IMR-90 (cell line): ENCODE measurements around the gene SREK1. TPM values are rescaled to one million over a fixed set of nuclear protein-coding genes. Genes with fewer than 3 reads are reported as not detected.

ENCODE experiments used
- ATAC-seq: fragments of 200-7000 bp; cut with Tn5 transposase; 2 replicates; pipeline ENCODE4 v1.9.1; 2020; ENCODE audit warnings: low read depth, mild to moderate bottlenecking, moderate library complexity
- BruUV-seq: library from RNA; stranded (reverse); fragments of 400-500 nt; replicated peaks from 2 replicates; lab custom pipeline; 2021; lab: Mats Ljungman, UMichigan
- CTCF ChIA-PET: fragments of 300-600 bp; formaldehyde crosslinking; extraction: SDS; loops from one replicate; lab custom pipeline; 2021; ENCODE audit warnings: antibody characterized with exemption; lab: Yijun Ruan, JAX
- POLR2A ChIA-PET: fragments of 300-600 bp; sonication (Branson Sonifier 250); formaldehyde crosslinking; loops from one replicate; lab custom pipeline; 2022; ENCODE audit warnings: antibody characterized with exemption; ENCODE audit not compliant: unreplicated experiment; lab: Charles Lee
- DNase-seq: peaks from one replicate; pipeline ENCODE4 v3.0.0; 2013
- H2AFZ ChIP-seq: replicated peaks from 2 replicates; pipeline ENCODE3; 2013; ENCODE audit warnings: low read length, mild to moderate bottlenecking; ENCODE audit not compliant: poor library complexity
- H2AK5ac ChIP-seq: 2 replicates; pipeline ENCODE4 v1.6.1; 2013; ENCODE audit warnings: low read depth, low read length, inconsistent platforms
- H2AK9ac ChIP-seq: replicated peaks from 2 replicates; pipeline ENCODE3; 2013; ENCODE audit warnings: mild to moderate bottlenecking, low read depth, low read length, moderate library complexity; ENCODE audit not compliant: poor library complexity
- H2BK120ac ChIP-seq: 2 replicates; pipeline ENCODE4 v1.6.1; 2013; ENCODE audit warnings: low read depth, low read length, inconsistent platforms
- H2BK15ac ChIP-seq: 3 replicates; pipeline ENCODE4 v1.6.1; 2013; ENCODE audit warnings: low read depth, low read length, inconsistent platforms
- H2BK20ac ChIP-seq: 2 replicates; pipeline ENCODE4 v1.6.1; 2013; ENCODE audit warnings: low read depth, mild to moderate bottlenecking, inconsistent platforms, low read length, moderate library complexity
- H2BK5ac ChIP-seq: 2 replicates; pipeline ENCODE4 v1.6.1; 2013; ENCODE audit warnings: mild to moderate bottlenecking, low read depth, low read length, inconsistent platforms; ENCODE audit not compliant: poor library complexity, severe bottlenecking
- H3K14ac ChIP-seq: replicated peaks from 2 replicates; pipeline ENCODE4 v1.6.1; 2013; ENCODE audit warnings: low read depth, low read length, inconsistent platforms
- H3K18ac ChIP-seq: 2 replicates; pipeline ENCODE4 v1.6.1; 2013; ENCODE audit warnings: low read depth, low read length, control low read depth
- H3K23ac ChIP-seq: 2 replicates; pipeline ENCODE4 v1.6.1; 2013; ENCODE audit warnings: low read depth, low read length, inconsistent platforms
- H3K27ac ChIP-seq: 2 replicates; pipeline ENCODE4 v1.5.1; 2013; ENCODE audit warnings: mild to moderate bottlenecking, control low read depth, low read length; ENCODE audit not compliant: insufficient read depth
- H3K27me3 ChIP-seq: 2 replicates; pipeline ENCODE4 v1.6.1; 2013; ENCODE audit warnings: low read length; ENCODE audit not compliant: control insufficient read depth, insufficient read depth
- H3K36me3 ChIP-seq: 2 replicates; pipeline ENCODE4 v1.6.1; 2013; ENCODE audit warnings: low read length, mixed read lengths; ENCODE audit not compliant: control insufficient read depth, insufficient read depth
- H3K4ac ChIP-seq: 2 replicates; pipeline ENCODE4 v1.6.1; 2013; ENCODE audit warnings: low read depth, low read length, inconsistent platforms
- H3K4me1 ChIP-seq: 2 replicates; pipeline ENCODE4 v1.6.1; 2013; ENCODE audit warnings: low read length, mixed read lengths; ENCODE audit not compliant: control insufficient read depth, insufficient read depth
- H3K4me2 ChIP-seq: 2 replicates; pipeline ENCODE4 v1.6.1; 2013; ENCODE audit warnings: low read depth, mild to moderate bottlenecking, control low read depth, low read length, moderate library complexity
- H3K4me3 ChIP-seq: 2 replicates; pipeline ENCODE4 v1.5.1; 2013; ENCODE audit warnings: low read depth, mild to moderate bottlenecking, control low read depth, low read length, moderate library complexity; ENCODE audit not compliant: insufficient read depth
- H3K56ac ChIP-seq: 2 replicates; pipeline ENCODE4 v1.6.1; 2013; ENCODE audit warnings: low read length, inconsistent platforms; ENCODE audit not compliant: insufficient read depth; ENCODE audit errors: extremely low read depth
- H3K79me1 ChIP-seq, 2 experiments: 2 replicates each; pipeline ENCODE4 v1.6.1; 2013; ENCODE audit warnings: low read length in 2 of 2, inconsistent platforms in 1 of 2, low read depth in 1 of 2
- H3K9ac ChIP-seq: 2 replicates; pipeline ENCODE4 v1.6.1; 2013; ENCODE audit warnings: low read depth, low read length, control low read depth
- H3K9me1 ChIP-seq: 2 replicates; pipeline ENCODE4 v1.6.1; 2013; ENCODE audit warnings: low read length, inconsistent platforms; ENCODE audit not compliant: insufficient read depth
- H3K9me3 ChIP-seq: 2 replicates; pipeline ENCODE4 v1.6.1; 2013; ENCODE audit warnings: low read length; ENCODE audit not compliant: control insufficient read depth, insufficient read depth
- H4K20me1 ChIP-seq: 2 replicates; pipeline ENCODE4 v1.6.1; 2013; ENCODE audit warnings: low read length, inconsistent platforms; ENCODE audit not compliant: insufficient read depth
- H4K5ac ChIP-seq: 2 replicates; pipeline ENCODE4 v1.6.1; 2013; ENCODE audit warnings: mild to moderate bottlenecking, low read depth, low read length, control low read depth
- H4K8ac ChIP-seq, 2 experiments: 2 replicates each; pipeline ENCODE4 v1.6.1; 2013; ENCODE audit warnings: low read depth in 2 of 2, low read length in 2 of 2, control low read depth in 1 of 2, inconsistent platforms in 1 of 2
- H4K91ac ChIP-seq: 2 replicates; pipeline ENCODE4 v1.6.1; 2013; ENCODE audit warnings: low read depth, low read length, inconsistent platforms; ENCODE audit not compliant: insufficient read depth
- CHD1 ChIP-seq: IDR thresholded peaks from 2 replicates; pipeline ENCODE4 v1.6.1; 2012; ENCODE audit warnings: low read depth, low read length, improper control_type of control experiment
- ELK1 ChIP-seq: fragments of 150-350 bp; IDR thresholded peaks from 2 replicates; pipeline ENCODE4 v1.6.1; 2016; ENCODE audit warnings: low read depth, mild to moderate bottlenecking, low read length, moderate library complexity, borderline replicate concordance
- FOS ChIP-seq: fragments of 150-350 bp; IDR thresholded peaks from 2 replicates; pipeline ENCODE4 v1.6.1; 2016; ENCODE audit warnings: low read depth, low read length
- MAFK ChIP-seq: IDR thresholded peaks from 2 replicates; pipeline ENCODE4 v1.6.1; 2012; ENCODE audit warnings: low read depth, low read length, improper control_type of control experiment
- MXI1 ChIP-seq: IDR thresholded peaks from 2 replicates; pipeline ENCODE4 v1.6.1; 2012; ENCODE audit warnings: low read depth, mild to moderate bottlenecking, low read length, moderate library complexity, borderline replicate concordance
- NFE2L2 ChIP-seq: fragments of 150-350 bp; IDR thresholded peaks from 2 replicates; pipeline ENCODE4 v1.6.1; 2016; ENCODE audit warnings: low read depth, mild to moderate bottlenecking, low read length
- RFX5 ChIP-seq: IDR thresholded peaks from 2 replicates; pipeline ENCODE4 v1.8.0; 2012; ENCODE audit warnings: low read depth, mild to moderate bottlenecking, low read length, moderate library complexity
- WGBS, 2 experiments: methylation state at CpG; one replicate each; pipeline versions ENCODE4 v1.1.5 to v1.1.7; 2013; ENCODE audit warnings: missing lambda C conversion rate in 2 of 2; ENCODE audit not compliant: insufficient read length in 1 of 2; ENCODE audit errors: extremely low coverage in 2 of 2; 5-methylcytosine and 5-hydroxymethylcytosine counted together
- dilution Hi-C: fragments of 300-500 bp; cut with HindIII; formaldehyde crosslinking; loops from one replicate; pipeline ENCODE4 v1.14.3; 2018; ENCODE audit warnings: low sequenced_read_pairs; ENCODE audit not compliant: unreplicated experiment
- in situ Hi-C: fragments of 300-500 bp; cut with MboI; formaldehyde crosslinking; loops from 3 replicates; pipeline ENCODE4 v1.14.3; 2019; ENCODE audit warnings: low sequenced_read_pairs, inconsistent platforms, mixed read lengths
- intact Hi-C: fragments of 100-400 bp; cut with micrococcal nuclease; formaldehyde crosslinking; loops from 2 replicates; pipeline ENCODE4 v1.10.0; 2022
- polyA plus RNA-seq, 3 experiments: library from polyadenylated mRNA; depleted of rRNA; stranded (reverse); fragments of >200 nt; gene quantifications; 2 replicates each; pipeline ENCODE4 v1.2.3, GENCODE V29; 2012; ENCODE audit warnings: low replicate concordance in 1 of 3
- total RNA-seq: library from RNA; depleted of rRNA; stranded (reverse); fragments of >200 nt; gene quantifications from 2 replicates; pipeline ENCODE4 v1.2.3, GENCODE V29; 2012
- TF ChIP-seq, protein P1 (sequence below): fragments of 150-350 bp; IDR thresholded peaks from 2 replicates; pipeline ENCODE4 v1.6.1; 2017; ENCODE audit warnings: mild to moderate bottlenecking, antibody characterized with exemption, low read length, low read depth

SREK1 gene
- total and polyA plus RNA-seq, 2 of the 4 experiments (the other 2 are of a cell fraction), result 23.0 to 36.2 TPM

DNA sequence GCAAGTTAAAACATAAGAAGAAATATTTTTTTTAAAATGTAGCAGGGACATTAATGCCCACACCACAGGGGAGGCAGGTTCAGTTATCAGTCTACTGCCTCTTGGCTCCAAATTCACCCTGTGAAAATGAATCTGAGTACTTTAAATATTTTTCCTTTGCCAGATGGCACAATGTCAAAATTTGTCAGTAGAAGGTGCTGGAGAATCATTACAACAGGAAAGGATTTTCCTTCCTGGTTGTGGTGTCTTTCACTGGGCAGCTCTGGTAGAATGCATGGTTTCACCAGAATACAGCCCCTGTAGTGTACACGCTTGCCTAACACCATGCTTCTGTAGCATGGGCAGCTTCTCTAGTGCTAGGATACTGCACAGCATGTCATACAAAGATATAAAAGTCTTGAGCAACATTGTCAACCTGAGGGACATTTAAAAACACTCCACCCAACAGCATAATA is 9.7 kb upstream of the SREK1 start:
- Histone ChIP-seq H3K9me1 (no peaks in the 10 kb centered on the region), H3K4me1 (no peaks in the 10 kb centered on the region), H2BK15ac (no peak overlapping the region), H2AFZ (no peak overlapping the region), H2BK5ac (no peak overlapping the region), H3K14ac (no peak overlapping the region), H3K56ac (no peak overlapping the region), H4K8ac (no peak overlapping the region), H3K4me3 (no peak overlapping the region), H4K20me1 (no peaks in the 10 kb centered on the region), H4K5ac (no peak overlapping the region), H4K91ac (no peak overlapping the region), H2AK9ac (no peak overlapping the region), H3K36me3 (no peaks in the 10 kb centered on the region), H3K9me3 (no peaks in the 10 kb centered on the region), H3K27me3 (no peaks in the 10 kb centered on the region), H2BK20ac (no peak overlapping the region), H3K4me2 (no peak overlapping the region), H2AK5ac (no peak overlapping the region), H3K18ac (no peak overlapping the region), H3K9ac (no peak overlapping the region), H3K23ac (no peak overlapping the region), H3K4ac (no peak overlapping the region), H3K27ac (no peak overlapping the region), H3K79me1 (no peaks in the 10 kb centered on the region), H2BK120ac (no peak overlapping the region)
- CTCF ChIA-PET, result no interaction called here
- POLR2A ChIA-PET, result no interaction called here
- in situ Hi-C loops (no loop called here), dilution Hi-C loops (no loop called here), intact Hi-C loops (no loop called here)
- ATAC-seq (no peak; the same call in 1 of the 2 replicates), DNase-seq (peak; percentile 9)
- no peak for TF ChIP-seq MAFK
- no peak for TF ChIP-seq RFX5
- TF ChIP-seq, protein P1, sequence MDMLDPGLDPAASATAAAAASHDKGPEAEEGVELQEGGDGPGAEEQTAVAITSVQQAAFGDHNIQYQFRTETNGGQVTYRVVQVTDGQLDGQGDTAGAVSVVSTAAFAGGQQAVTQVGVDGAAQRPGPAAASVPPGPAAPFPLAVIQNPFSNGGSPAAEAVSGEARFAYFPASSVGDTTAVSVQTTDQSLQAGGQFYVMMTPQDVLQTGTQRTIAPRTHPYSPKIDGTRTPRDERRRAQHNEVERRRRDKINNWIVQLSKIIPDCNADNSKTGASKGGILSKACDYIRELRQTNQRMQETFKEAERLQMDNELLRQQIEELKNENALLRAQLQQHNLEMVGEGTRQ, result no peak
- no peak for TF ChIP-seq FOS
- no peak for TF ChIP-seq ELK1
- TF ChIP-seq NFE2L2, result no peak
- no peak for TF ChIP-seq CHD1
- no peak for TF ChIP-seq MXI1
- BruUV-seq, result no TSS peak
- no CpG with 5 or more reads among the region's 1 CpG for WGBS, 2 experiments
